ENCODE measurements around the gene LRCH1.

GRCh38 chr13:46659413-46660065, 106.6 kb downstream of the LRCH1 start:
- TF ChIP-seq ETV6 (CRISPR knock-in tag; IDR thresholded peaks at IDR 0.05) (no peak), CTCF (IDR thresholded peaks at IDR 0.05) (no peak), CREM (CRISPR knock-in tag; IDR thresholded peaks at IDR 0.05) (no peak), TEAD4 (CRISPR knock-in tag; IDR thresholded peaks at IDR 0.05) (no peak), IRF2 (CRISPR knock-in tag; IDR thresholded peaks at IDR 0.05; ENCODE audit: borderline replicate concordance, low read depth) (no peak), KAT7 (CRISPR knock-in tag; IDR thresholded peaks at IDR 0.05; ENCODE audit: borderline replicate concordance) (no peak), CBFB (CRISPR knock-in tag; IDR thresholded peaks at IDR 0.05; ENCODE audit: low read depth) (no peak), ZNF138 (CRISPR knock-in tag; conservative IDR thresholded peaks at IDR 0.05) (no peak)
